ENCODE measurements around the gene METTL17. TPM values are rescaled to one million over a fixed set of nuclear protein-coding genes. Genes with fewer than 3 reads are reported as not detected.
"Not testable (repeated sequence)": the region's sequence is repeated elsewhere in the genome, so short reads cannot be mapped to it uniquely, and the experiment has no call there.

METTL17 gene
- total RNA-seq, 1 donor from 2014 or later = 37.8 TPM

DNA sequence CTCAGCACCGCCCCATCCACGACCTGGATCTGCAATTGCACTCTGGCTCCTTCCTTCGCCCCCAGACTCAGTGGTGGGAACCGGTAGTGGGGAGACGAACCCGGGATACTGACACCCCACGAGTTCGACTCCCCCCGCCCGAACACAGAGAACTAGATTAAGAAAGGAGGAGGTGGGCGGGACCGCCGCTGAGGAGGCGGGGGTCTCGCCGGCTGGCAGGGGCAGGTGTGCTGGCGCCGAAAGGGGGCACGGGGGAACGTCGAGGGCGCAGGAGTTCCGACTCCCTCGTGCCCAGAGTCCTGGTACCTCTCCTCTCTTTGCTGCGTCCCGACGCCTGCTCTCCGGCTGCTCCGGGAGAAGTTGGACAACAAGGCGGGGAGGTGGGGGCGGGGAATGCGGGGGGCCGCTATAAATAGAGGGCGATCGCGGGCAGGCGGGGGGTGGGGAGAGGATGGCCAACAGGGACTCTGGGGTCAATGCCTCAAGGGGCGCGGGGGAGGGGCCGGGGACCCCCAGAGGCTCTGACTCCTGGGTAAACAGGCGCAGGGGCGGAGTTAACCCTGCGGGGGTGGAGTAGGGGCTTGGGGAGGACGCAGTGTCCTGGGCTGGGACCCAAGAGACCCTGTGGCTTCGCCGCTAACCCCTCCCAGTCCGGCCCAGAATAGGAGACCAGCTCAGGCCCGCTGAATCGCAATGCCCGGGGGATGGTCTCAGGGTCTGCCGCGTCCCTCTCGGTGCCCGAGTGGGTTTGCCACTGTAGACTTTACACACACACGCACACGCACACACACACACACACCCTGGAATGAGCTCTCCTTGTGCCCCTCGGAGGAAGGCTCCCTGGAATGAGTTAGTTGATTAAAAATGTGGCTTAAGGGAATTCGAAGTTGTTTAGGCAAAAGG lies 35.8 kb downstream of the METTL17 start:
- peak; percentile 2 for ATAC-seq

GRCh38 chr14:21026274-21026987 lies 36.7 kb downstream of the METTL17 start:
- ATAC-seq = no peak

- no peak for ATAC-seq
These were observed 37.2 kb downstream of the METTL17 start for GRCh38 chr14:21026988-21027315.

DNA sequence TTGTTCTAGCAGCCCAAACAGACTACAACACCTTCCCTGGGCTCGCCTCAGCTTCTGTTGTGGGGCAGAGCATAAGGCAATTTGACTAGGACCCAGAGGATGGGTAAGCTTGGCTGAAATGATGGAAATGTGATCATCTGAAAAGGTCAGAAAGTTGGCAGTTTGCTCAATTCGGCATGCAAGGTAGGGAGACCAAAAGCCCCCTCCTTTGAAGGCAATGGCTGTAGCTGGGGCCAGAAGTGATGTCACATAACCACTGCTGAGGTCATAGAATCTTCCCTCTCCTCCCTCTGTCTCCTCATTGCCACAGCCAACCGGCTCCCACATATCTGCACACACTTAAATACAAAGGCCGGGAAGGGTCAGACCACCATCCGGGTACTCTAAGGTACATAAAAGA lies 40.1 kb downstream of the METTL17 start, which contains the start of gene TPPP2:
Gene TPPP2, plus strand, starts transcription at position 301 of the 400 bp plus-strand sequence. CDS start 365 bp downstream, outside the sequence.
- ATAC-seq = no peak

GRCh38 chr14:21030531-21030930 lies 40.8 kb downstream of the METTL17 start:
- ATAC-seq = no peak

GRCh38 chr14:21032326-21033132 lies 42.7 kb downstream of the METTL17 start:
- ATAC-seq = peak; percentile 79

GRCh38 chr14:21033133-21033698 lies 43.4 kb downstream of the METTL17 start:
- no peak for ATAC-seq

DNA sequence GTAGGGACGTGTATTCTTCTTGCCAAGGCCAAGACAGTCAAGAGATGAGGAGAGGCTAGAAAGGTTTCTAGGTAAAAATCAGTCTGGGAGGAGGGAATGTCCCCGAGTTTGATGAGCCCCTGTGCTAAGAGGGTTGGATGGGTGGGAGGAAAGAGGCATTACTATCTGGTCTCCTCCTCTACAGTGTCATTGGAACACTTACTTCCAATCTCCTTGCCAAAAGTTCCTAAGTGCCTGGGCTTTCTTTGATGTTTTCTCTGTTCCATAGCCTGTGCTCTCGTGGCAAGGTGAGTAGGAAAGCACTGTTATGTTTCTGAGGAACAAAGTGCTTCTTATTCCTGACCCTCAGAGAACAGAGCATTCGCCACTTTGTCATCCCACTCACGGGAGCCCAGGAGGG lies 44.9 kb downstream of the METTL17 start, which contains the start of gene RNASE13:
Gene RNASE13, minus strand, starts transcription at position 101 of the 400 bp plus-strand sequence. CDS start 519 bp downstream, outside the sequence.
- no peak for ATAC-seq

DNA sequence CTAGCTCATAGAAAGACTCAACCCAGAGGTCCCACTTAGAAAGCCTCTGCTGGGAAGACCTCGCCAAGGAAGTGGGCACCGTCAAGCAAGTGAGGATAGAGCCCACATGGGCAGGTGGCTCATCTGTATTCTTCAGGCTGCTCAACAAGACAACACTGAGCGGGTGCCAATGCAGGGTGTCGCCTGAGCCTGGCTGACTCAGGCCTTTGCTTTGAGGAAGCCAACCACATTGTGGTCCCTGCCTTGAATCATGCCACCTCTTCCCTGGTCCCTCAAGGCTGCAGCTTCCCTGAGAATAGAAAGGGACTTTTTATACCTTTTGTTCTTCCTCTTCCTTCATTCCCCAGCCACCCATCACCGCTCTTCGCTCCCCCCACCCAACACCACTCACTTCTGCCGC lies 47.0 kb downstream of the METTL17 start:
- peak; percentile 73 for ATAC-seq

DNA sequence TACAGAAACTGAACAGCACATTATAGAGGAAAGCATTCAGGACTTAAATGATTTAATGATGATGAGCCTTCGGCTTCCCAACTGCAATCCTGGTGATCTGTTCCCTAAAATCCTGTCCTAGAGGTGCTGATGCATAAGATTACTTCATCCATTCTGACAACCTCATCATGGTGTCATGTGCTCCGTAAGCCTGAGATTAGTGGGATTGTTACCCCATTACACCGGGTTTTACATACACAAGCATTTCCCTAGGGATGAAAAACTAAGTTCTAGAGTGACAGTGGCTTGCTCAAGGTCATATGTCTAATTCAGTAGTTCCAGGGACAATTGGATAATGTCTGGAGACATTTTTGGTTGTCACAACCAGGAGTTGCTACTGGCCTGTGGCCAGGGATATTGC lies 47.4 kb downstream of the METTL17 start:
- ATAC-seq = no peak

GRCh38 chr14:21038441-21039422 lies 49.0 kb downstream of the METTL17 start:
- peak; percentile 30 for ATAC-seq

DNA sequence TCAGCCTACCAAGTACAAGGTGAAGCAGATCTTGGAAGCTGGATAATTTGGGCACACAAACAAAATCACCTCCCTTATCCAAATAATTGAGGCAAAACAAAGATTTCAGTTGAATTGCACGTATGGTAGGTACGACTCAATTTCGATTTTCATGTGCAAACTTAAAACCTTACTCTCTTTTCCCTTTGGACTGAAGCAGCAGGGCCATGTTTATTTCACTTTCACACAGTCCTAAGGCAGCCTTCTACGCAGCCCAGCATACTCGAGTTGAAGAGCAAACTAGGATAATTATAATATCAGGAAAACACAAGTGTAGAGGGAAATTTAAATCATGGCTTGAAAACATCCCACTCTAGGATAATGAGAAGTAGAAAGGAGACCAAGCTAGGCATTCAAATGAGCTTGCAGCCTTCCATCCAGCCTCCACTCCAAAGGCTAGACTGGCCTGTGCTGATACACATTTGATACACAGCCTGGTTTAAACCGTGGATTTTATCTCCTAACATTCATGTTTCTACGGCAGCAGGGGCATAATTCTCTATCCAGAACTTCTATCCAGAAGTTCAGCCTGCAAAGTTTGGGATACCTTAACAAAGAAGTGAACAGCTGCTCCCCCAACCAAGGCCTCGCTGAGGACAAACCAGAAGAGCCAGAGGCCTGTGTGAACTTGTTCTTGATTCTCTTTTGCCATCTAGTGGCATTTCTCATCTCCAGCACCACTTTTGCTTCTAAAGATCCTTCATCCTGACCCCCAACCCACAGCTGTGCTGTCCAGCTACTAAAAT lies 50.0 kb downstream of the METTL17 start:
- peak; percentile 33 for ATAC-seq

DNA sequence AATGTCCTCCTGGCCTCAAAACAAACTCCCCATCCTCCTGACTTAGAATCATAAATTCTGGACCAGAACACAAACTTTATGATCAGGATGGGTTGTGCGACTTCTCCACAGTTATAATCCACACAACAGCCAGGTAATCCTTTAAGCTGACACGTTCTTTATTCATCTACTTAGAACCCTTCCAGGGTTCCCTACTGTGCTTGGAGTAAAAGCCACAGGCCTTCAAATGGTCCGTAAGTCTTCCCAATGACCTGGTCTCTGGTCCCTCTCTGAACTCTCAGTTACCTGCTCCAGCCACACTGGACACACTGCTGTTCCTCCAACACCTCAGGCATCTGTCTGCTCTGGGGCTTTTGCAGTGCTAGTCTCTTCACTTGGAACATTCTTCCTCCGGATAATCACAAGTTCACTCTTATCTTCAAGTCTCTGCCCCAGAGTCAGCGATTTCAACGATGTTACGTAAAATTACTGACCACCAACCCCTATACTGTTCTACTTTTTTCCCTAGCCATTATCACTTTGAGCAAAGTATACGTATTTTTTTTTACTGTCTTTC lies 50.7 kb downstream of the METTL17 start:
- no peak for ATAC-seq

DNA sequence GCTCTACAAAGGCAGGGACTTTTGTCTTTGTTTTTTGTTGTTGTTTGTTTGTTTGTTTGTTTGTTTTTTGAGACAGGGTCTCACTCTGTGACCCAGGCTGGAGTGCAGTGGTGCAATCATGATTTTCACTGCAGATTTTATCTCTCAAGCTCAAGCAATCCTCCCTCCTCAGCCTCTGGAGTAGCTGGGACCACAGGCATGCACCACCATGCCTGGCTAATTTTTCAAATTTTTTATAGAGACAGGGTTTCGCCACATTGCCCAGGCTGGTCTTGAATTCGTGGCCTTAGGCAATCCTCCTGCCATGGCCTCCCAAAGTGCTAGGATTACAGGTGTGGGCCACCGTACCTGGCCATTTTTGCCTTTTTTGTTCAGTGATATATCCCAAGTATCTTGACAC lies 51.2 kb downstream of the METTL17 start:
- ATAC-seq = not testable (repeated sequence)

- ATAC-seq = peak; percentile 85
These were observed 52.1 kb downstream of the METTL17 start, which contains the start of gene RNASE7 for GRCh38 chr14:21041676-21042433. RNASE7 (plus strand) TSS chr14:21042362; CDS start chr14:21042993, 631 bp downstream.

DNA sequence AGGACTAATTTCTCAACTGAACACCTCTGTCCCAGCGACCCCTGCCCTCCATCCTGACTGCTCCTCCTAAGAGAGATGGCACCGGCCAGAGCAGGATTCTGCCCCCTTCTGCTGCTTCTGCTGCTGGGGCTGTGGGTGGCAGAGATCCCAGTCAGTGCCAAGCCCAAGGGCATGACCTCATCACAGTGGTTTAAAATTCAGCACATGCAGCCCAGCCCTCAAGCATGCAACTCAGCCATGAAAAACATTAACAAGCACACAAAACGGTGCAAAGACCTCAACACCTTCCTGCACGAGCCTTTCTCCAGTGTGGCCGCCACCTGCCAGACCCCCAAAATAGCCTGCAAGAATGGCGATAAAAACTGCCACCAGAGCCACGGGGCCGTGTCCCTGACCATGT lies 53.1 kb downstream of the METTL17 start:
- ATAC-seq = peak; percentile 25

GRCh38 chr14:21043387-21043973 lies 53.7 kb downstream of the METTL17 start:
- ATAC-seq = no peak

- no peak for ATAC-seq
These were observed 54.3 kb downstream of the METTL17 start for GRCh38 chr14:21043974-21044618.
